SU-DHL-6 (cell line): Measurements from ENCODE around the gene CHRNE.

Experiments used
- H2AFZ ChIP-seq: fragments of 200-600 bp; sonication (generic); 2 replicates; pipeline ENCODE4 v1.6.1; 2014; ENCODE audit warnings: low read depth, mild to moderate bottlenecking, moderate library complexity, mixed read lengths, antibody characterized with exemption, low read length; ENCODE audit not compliant: severe bottlenecking
- H3F3A ChIP-seq: fragments of 200-600 bp; shearing (Covaris generic); 2 replicates; pipeline ENCODE4 v1.6.0; 2016; ENCODE audit warnings: antibody characterized with exemption, mild to moderate bottlenecking; ENCODE audit not compliant: insufficient read depth
- H3K27ac ChIP-seq: fragments of 200-600 bp; sonication (generic); 2 replicates; pipeline ENCODE4 v1.5.1; 2016; ENCODE audit warnings: low read depth, mild to moderate bottlenecking, low read length, moderate library complexity, mixed read lengths
- H3K27me3 ChIP-seq: fragments of 200-600 bp; sonication (generic), shearing (Covaris generic); 2 replicates; pipeline ENCODE4 v1.6.0; 2014; ENCODE audit warnings: mild to moderate bottlenecking, low read length
- H3K36me3 ChIP-seq: fragments of 200-600 bp; sonication (generic); 2 replicates; pipeline ENCODE4 v1.6.1; 2014; ENCODE audit warnings: mild to moderate bottlenecking, low read length, mixed read lengths
- H3K4me2 ChIP-seq: fragments of 300-600, 200-600 bp; shearing (Covaris generic), sonication (generic); 2 replicates; pipeline ENCODE4 v1.6.0; 2014; ENCODE audit warnings: low read length, low read depth, mild to moderate bottlenecking; ENCODE audit not compliant: poor library complexity, severe bottlenecking
- H3K4me3 ChIP-seq: fragments of 200-600 bp; sonication (generic); 2 replicates; pipeline ENCODE4 v1.5.1; 2014; ENCODE audit warnings: antibody characterized with exemption, low read length, mild to moderate bottlenecking, mixed read lengths; ENCODE audit not compliant: insufficient read depth, poor library complexity, severe bottlenecking
- H3K79me2 ChIP-seq: fragments of 200-600 bp; sonication (generic); 2 replicates; pipeline ENCODE4 v1.6.1; 2014; ENCODE audit warnings: mild to moderate bottlenecking, low read length, moderate library complexity; ENCODE audit not compliant: insufficient read depth
- H3K9ac ChIP-seq: fragments of 200-600 bp; sonication (generic); 2 replicates; pipeline ENCODE4 v1.7.0; 2014; ENCODE audit warnings: mild to moderate bottlenecking, low read length
- H3K9me2 ChIP-seq: fragments of 200-600 bp; sonication (generic); replicated peaks from 2 replicates; pipeline ENCODE4 v1.6.1; 2014; ENCODE audit warnings: low read length; ENCODE audit not compliant: insufficient read depth
- H3K9me3 ChIP-seq: fragments of 200-600 bp; sonication (generic); 2 replicates; pipeline ENCODE4 v1.6.1; 2014; ENCODE audit warnings: low read length, mixed read lengths; ENCODE audit not compliant: insufficient read depth
- H4K20me1 ChIP-seq: fragments of 200-600 bp; sonication (generic); 2 replicates; pipeline ENCODE4 v1.6.1; 2014; ENCODE audit warnings: low read depth, mild to moderate bottlenecking, antibody characterized with exemption, low read length, moderate library complexity, mixed read lengths
- EZH2phosphoT487 ChIP-seq: fragments of 200-600 bp; sonication (generic), shearing (Covaris generic); conservative IDR thresholded peaks from 2 replicates; pipeline ENCODE4 v1.6.1; 2018; ENCODE audit warnings: mild to moderate bottlenecking, antibody characterized with exemption, low read length, moderate library complexity, mixed read lengths
- TF ChIP-seq, protein P1 (sequence below): fragments of 200-600 bp; sonication (generic); IDR thresholded peaks from one replicate; pipeline ENCODE4 v1.5.1; 2017; ENCODE audit warnings: antibody characterized with exemption, mild to moderate bottlenecking, low read length, moderate library complexity; ENCODE audit not compliant: insufficient read depth, poor library complexity, severe bottlenecking

The CHRNE gene

DNA sequence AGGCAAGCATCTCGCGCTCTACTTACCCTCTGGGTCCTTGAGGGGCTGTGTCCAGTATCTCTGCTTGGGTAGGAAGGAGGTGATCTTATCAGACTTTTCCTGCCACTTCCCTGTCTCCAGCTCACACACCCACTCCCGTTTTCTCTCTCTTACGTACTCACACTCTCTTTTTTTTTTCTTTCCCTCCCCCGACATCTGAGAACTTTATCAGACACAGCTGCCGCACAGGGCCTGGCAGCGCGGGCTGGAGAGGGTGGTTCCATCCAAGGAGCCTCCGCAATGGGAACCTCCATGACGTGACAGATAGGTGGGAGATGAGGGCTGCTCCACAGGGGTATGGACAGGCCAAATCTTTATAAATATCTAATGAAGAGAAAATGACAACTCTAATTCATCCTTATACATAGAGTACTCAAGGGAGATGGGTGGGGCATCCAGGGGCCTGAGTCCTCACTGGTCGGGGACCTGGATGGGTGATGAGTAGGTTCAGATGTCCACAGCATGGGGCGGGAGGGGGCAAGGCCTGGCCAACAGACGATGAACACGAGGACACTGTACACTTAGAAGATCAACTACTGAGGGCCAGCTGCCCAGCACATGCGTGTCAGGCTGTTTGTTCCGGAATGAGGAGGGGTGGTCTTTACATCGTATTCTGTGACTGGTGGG lies 46.5 kb downstream of the CHRNE start:
- Histone ChIP-seq H4K20me1 (no peaks in the 10 kb centered on the region), H3K9ac (no peak overlapping the region), H3K9me3 (no peaks in the 10 kb centered on the region), H3K79me2 (no peaks in the 10 kb centered on the region; the same call in 1 of the 2 replicates), H2AFZ (no peak overlapping the region), H3K4me2 (no peak overlapping the region), H3K36me3 (no peaks in the 10 kb centered on the region), H3K9me2 (no peaks in the 10 kb centered on the region), H3K4me3 (no peak overlapping the region), H3K27me3 (no peaks in the 10 kb centered on the region), H3F3A (no peaks in the 10 kb centered on the region), H3K27ac (no peak overlapping the region)
- TF ChIP-seq EZH2phosphoT487, result no peak
- TF ChIP-seq, protein P1, sequence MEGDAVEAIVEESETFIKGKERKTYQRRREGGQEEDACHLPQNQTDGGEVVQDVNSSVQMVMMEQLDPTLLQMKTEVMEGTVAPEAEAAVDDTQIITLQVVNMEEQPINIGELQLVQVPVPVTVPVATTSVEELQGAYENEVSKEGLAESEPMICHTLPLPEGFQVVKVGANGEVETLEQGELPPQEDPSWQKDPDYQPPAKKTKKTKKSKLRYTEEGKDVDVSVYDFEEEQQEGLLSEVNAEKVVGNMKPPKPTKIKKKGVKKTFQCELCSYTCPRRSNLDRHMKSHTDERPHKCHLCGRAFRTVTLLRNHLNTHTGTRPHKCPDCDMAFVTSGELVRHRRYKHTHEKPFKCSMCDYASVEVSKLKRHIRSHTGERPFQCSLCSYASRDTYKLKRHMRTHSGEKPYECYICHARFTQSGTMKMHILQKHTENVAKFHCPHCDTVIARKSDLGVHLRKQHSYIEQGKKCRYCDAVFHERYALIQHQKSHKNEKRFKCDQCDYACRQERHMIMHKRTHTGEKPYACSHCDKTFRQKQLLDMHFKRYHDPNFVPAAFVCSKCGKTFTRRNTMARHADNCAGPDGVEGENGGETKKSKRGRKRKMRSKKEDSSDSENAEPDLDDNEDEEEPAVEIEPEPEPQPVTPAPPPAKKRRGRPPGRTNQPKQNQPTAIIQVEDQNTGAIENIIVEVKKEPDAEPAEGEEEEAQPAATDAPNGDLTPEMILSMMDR, result no peak

- no peaks in the 10 kb centered on the region for H3K9me3 ChIP-seq
- H3K9ac ChIP-seq, result no peak overlapping the region
- TF ChIP-seq EZH2phosphoT487, result no peak
- TF ChIP-seq, protein P1, result no peak
- no peak overlapping the region for H3K4me2 ChIP-seq
- H3K79me2 ChIP-seq, result peaks cover 5% of the 10 kb centered on the region; the same call in 1 of the 2 replicates
- H3K27me3 ChIP-seq, result no peaks in the 10 kb centered on the region
- H3K9me2 ChIP-seq, result no peaks in the 10 kb centered on the region
- no peak overlapping the region for H3K4me3 ChIP-seq
- no peaks in the 10 kb centered on the region for H3K36me3 ChIP-seq
- no peaks in the 10 kb centered on the region for H3F3A ChIP-seq
- no peaks in the 10 kb centered on the region; the same call in 1 of the 2 replicates for H4K20me1 ChIP-seq
- H2AFZ ChIP-seq, result no peak overlapping the region
- no peak overlapping the region for H3K27ac ChIP-seq
These were observed 48.7 kb downstream of the CHRNE start for GRCh38 chr17:4854111-4854681.

DNA sequence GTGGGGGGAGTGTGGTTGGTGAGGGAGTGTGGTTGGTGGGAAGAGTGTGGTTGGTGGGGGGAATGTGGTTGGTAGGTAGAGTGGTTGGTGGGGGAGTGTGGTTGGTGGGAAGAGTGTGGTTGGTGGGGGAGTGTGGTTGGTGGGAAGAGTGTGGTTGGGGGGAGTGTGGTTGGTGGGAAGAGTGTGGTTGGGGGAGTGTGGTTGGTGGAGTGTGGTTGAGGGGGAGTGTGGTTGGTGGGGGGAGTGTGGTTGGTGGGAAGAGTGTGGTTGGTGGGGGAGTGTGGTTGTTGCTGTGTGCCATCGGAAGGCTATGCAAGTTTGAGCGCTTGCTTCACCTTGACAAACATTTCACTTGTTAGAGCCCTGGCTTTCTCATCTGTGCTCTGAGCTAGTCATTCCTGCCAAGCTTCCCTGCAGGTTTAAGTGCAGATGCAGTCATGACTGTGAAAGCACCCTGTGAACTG lies 49.7 kb downstream of the CHRNE start:
- Histone ChIP-seq H3K9me3 (no peaks in the 10 kb centered on the region), H3K4me3 (no peak overlapping the region)

More for the DNA sequence above, 49.7 kb downstream of the CHRNE start:
- Histone ChIP-seq H3K9me2 (no peaks in the 10 kb centered on the region), H4K20me1 (no peaks in the 10 kb centered on the region; the same call in 1 of the 2 replicates), H2AFZ (no peak overlapping the region), H3K27ac (no peak overlapping the region), H3K27me3 (no peaks in the 10 kb centered on the region), H3K9ac (no peak overlapping the region), H3K79me2 (peaks cover 5% of the 10 kb centered on the region; the same call in 1 of the 2 replicates), H3K36me3 (no peaks in the 10 kb centered on the region), H3K4me2 (no peak overlapping the region), H3F3A (no peaks in the 10 kb centered on the region)
- TF ChIP-seq EZH2phosphoT487, result no peak
- TF ChIP-seq, protein P1, result no peak
